HepG2 (cell line): ENCODE results near the gene ATP9A. TPM values are rescaled to one million over a fixed set of nuclear protein-coding genes. Genes with fewer than 3 reads are reported as not detected.

Experiments used
- BATF2 ChIP-seq: sonication (generic); formaldehyde crosslinking; IDR thresholded peaks from 2 replicates; pipeline ENCODE4 v1.8.0; 2022; ENCODE audit warnings: mild to moderate bottlenecking, missing genetic modification reagents, moderate library complexity
- ETV5 ChIP-seq: IDR thresholded peaks from 2 replicates; pipeline ENCODE4 v1.6.1; 2018; ENCODE audit warnings: missing biosample characterization, missing genetic modification reagents, inconsistent platforms, borderline replicate concordance
- FOSL1 ChIP-seq: sonication (generic); formaldehyde crosslinking; IDR thresholded peaks from 2 replicates; pipeline ENCODE4 v1.9.0; 2021; ENCODE audit warnings: missing genetic modification reagents, borderline replicate concordance
- FOXA3 ChIP-seq: IDR thresholded peaks from 2 replicates; pipeline ENCODE4 v1.6.1; 2016; ENCODE audit warnings: missing genetic modification reagents, missing compliant biosample characterization
- HDAC1 ChIP-seq: sonication (generic); formaldehyde crosslinking; IDR thresholded peaks from 2 replicates; pipeline ENCODE4 v1.5.1; 2020; ENCODE audit warnings: mild to moderate bottlenecking, missing genetic modification reagents
- HNF4A ChIP-seq: sonication (generic); formaldehyde crosslinking; IDR thresholded peaks from 2 replicates; pipeline ENCODE4 v1.4.0; 2020; ENCODE audit warnings: missing genetic modification reagents
- JUN ChIP-seq: sonication (generic); formaldehyde crosslinking; IDR thresholded peaks from 2 replicates; pipeline ENCODE4 v1.4.0; 2020; ENCODE audit warnings: mild to moderate bottlenecking, missing genetic modification reagents
- MIXL1 ChIP-seq: IDR thresholded peaks from 2 replicates; pipeline ENCODE4 v1.6.1; 2016
- MYPOP ChIP-seq: sonication (generic); formaldehyde crosslinking; IDR thresholded peaks from 2 replicates; pipeline ENCODE4 v1.8.1; 2023; ENCODE audit warnings: mild to moderate bottlenecking, moderate library complexity, missing genetic modification reagents
- NCOR1 ChIP-seq: fragments of 200-600 bp; sonication (generic); IDR thresholded peaks from 2 replicates; pipeline ENCODE4 v1.7.0; 2017; ENCODE audit warnings: antibody characterized with exemption, low read length, borderline replicate concordance
- NR2C2 ChIP-seq: sonication (generic); formaldehyde crosslinking; IDR thresholded peaks from 2 replicates; pipeline ENCODE4 v1.4.0; 2020; ENCODE audit warnings: missing genetic modification reagents, mild to moderate bottlenecking, moderate library complexity, borderline replicate concordance
- RBAK ChIP-seq: sonication (generic); formaldehyde crosslinking; IDR thresholded peaks from 2 replicates; pipeline ENCODE4 v1.5.1; 2020; ENCODE audit warnings: mild to moderate bottlenecking, missing genetic modification reagents
- ZFX ChIP-seq: sonication (generic); formaldehyde crosslinking; IDR thresholded peaks from 2 replicates; pipeline ENCODE4 v1.4.0; 2020; ENCODE audit warnings: mild to moderate bottlenecking, low read depth, missing genetic modification reagents, moderate library complexity
- ZNF124 ChIP-seq: sonication (generic); formaldehyde crosslinking; IDR thresholded peaks from 2 replicates; pipeline ENCODE4 v1.4.0; 2020; ENCODE audit warnings: missing genetic modification reagents
- ZNF280D ChIP-seq: sonication (generic); formaldehyde crosslinking; IDR thresholded peaks from 2 replicates; pipeline ENCODE4 v1.5.1; 2020; ENCODE audit warnings: mild to moderate bottlenecking, missing genetic modification reagents
- ZNF281 ChIP-seq: sonication (generic); formaldehyde crosslinking; IDR thresholded peaks from 2 replicates; pipeline ENCODE4 v1.4.0; 2020; ENCODE audit warnings: missing genetic modification reagents, borderline replicate concordance
- ZNF292 ChIP-seq: sonication (generic); formaldehyde crosslinking; IDR thresholded peaks from 2 replicates; pipeline ENCODE4 v1.8.1; 2022; ENCODE audit warnings: mild to moderate bottlenecking, low read depth, missing genetic modification reagents, borderline replicate concordance
- ZNF556 ChIP-seq: sonication (generic); formaldehyde crosslinking; IDR thresholded peaks from 2 replicates; pipeline ENCODE4 v1.4.0; 2020; ENCODE audit warnings: mild to moderate bottlenecking, missing genetic modification reagents, borderline replicate concordance
- polyA plus RNA-seq, 8 experiments: library from polyadenylated mRNA; depleted of rRNA in 3 of 8; stranded (reverse) in 7 of 8; unstranded in 1 of 8; fragments of >200 nt; fragmentation: Illumina TruSeq in 4 of 8; extraction: Trizol in 4 of 8; gene quantifications; 2 replicates each; pipeline versions ENCODE4 v1.2.1 to v1.2.3, GENCODE V29; 2011 to 2016; ENCODE audit warnings: low read depth in 4 of 8, missing spikeins in 1 of 8, mixed read lengths in 1 of 8; ENCODE audit not compliant: insufficient read depth in 1 of 8
- total RNA-seq, 5 experiments: library from RNA; depleted of rRNA; stranded (reverse); fragments of >200 nt; fragmentation: Illumina TruSeq; extraction: Trizol; gene quantifications; 2 replicates each; pipeline ENCODE4 v1.2.3, GENCODE V29; 2016; ENCODE audit warnings: low read depth in 1 of 5
- TF ChIP-seq, protein P1 (sequence below): IDR thresholded peaks from 2 replicates; pipeline ENCODE4 v1.6.1; 2016; ENCODE audit warnings: mild to moderate bottlenecking

Gene ATP9A
- total and polyA plus RNA-seq, 2 of the 13 experiments (the other 11 are each of a cell fraction or from before 2014, with no cell fraction given) = 11.8 to 18.5 TPM

DNA sequence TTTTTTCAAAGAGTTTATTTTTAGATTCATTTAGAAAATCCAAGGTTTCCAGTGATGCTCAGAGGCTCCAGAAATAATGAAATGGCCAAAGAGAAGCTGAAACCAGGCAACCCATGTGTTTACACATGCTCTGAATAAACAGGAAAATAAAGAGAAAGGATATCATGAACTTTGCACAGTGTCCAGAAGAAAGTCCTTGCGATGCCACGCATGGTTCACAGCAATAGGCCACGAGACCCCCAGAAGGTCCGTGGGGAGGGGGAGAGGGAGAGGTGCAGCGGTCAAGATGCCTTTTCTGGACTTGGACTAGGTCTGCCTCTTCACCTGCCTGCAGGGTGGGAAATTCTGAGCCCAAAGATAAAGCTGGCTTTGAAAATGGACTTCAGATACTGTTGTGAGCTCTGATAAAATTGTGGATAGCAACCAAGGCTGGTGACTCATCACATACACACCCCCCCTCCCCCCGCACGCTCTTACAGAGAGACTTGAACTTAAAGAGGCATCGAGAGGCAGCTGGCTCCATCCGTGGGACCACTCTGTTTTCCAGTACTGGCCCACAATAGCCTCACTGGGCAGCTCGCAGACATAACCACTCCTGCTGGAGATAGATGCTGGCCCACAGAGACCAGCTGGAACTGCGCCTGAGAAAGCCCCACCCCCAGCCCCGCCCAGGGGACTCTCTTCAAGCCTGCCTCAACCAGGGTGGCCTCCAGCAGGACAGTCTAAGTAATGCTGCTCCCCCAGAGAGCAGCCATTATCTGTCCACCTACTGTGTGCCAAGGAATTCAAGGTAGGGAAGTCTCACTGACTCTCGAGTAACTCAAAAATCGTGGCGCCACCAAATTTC lies 204.5 kb downstream of the ATP9A start (continued):
- TF ChIP-seq MYPOP (CRISPR knock-in tag) (0 out of 2 replicates have a peak, but pooled peaks have one; percentile 28), NCOR1 (peak; percentile 76), FOXA3 (CRISPR knock-in tag) (peak; percentile 81), ZFX (CRISPR knock-in tag) (peak; percentile 29; the same call in 1 of the 2 replicates), MIXL1 (peak; percentile 73; the same call in 1 of the 2 replicates), JUN (CRISPR knock-in tag) (0 out of 2 replicates have a peak, but pooled peaks have one; percentile 69), BATF2 (CRISPR knock-in tag) (no peak), ZNF556 (0 out of 2 replicates have a peak, but pooled peaks have one; percentile 33), FOSL1 (peak; percentile 44; the same call in 1 of the 2 replicates), ETV5 (peak; percentile 36; the same call in 1 of the 2 replicates), HNF4A (peak; percentile 54), ZNF292 (CRISPR knock-in tag) (peak; percentile 77; the same call in 1 of the 2 replicates), ZNF281 (peak; percentile 67), ZNF124 (CRISPR knock-in tag) (no peak), NR2C2 (CRISPR knock-in tag) (0 out of 2 replicates have a peak, but pooled peaks have one; percentile 13), RBAK (no peak), HDAC1 (CRISPR knock-in tag) (peak; percentile 42; the same call in 1 of the 2 replicates), ZNF280D (CRISPR knock-in tag) (peak; percentile 69; the same call in 1 of the 2 replicates)
- TF ChIP-seq, protein P1, sequence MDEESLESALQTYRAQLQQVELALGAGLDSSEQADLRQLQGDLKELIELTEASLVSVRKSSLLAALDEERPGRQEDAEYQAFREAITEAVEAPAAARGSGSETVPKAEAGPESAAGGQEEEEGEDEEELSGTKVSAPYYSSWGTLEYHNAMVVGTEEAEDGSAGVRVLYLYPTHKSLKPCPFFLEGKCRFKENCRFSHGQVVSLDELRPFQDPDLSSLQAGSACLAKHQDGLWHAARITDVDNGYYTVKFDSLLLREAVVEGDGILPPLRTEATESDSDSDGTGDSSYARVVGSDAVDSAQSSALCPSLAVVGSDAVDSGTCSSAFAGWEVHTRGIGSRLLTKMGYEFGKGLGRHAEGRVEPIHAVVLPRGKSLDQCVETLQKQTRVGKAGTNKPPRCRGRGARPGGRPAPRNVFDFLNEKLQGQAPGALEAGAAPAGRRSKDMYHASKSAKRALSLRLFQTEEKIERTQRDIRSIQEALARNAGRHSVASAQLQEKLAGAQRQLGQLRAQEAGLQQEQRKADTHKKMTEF (CRISPR knock-in tag) = 0 out of 2 replicates have a peak, but pooled peaks have one; percentile 31
